ENCODE measurements around the gene PTTG1.

PTTG1 gene

GRCh38 chr5:160397492-160397891 is 24.2 kb upstream of the PTTG1 start:
- TF ChIP-seq CTCF (IDR thresholded peaks at IDR 0.05; ENCODE audit: low read length, missing control alignments) = no peak
- no peak for DNase-seq (ENCODE audit: low read depth)
- no peak overlapping the region for H3K4me3 ChIP-seq (replicated peaks; ENCODE audit: low read depth, low read length)

DNA sequence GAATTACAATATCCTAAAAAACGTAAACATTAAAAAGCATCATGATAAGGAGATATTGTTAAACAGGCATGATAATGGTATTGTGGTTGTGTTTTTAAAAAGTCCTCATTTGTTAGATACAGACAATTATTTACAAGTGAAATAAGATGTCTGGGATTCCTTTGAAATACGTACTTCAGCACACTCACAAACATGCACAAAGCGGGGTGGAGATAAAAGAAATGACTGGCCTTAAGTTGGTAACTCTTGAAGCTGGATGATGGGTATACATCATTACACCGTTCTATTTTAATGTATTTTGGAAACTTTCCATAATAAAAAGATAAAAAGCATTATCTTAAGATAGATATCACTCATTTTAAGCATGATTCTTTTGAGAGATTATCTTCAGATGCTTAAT is 22.8 kb upstream of the PTTG1 start:
- no peak for TF ChIP-seq CTCF (IDR thresholded peaks at IDR 0.05; ENCODE audit: low read length, missing control alignments)
- peak; percentile 22 for DNase-seq (ENCODE audit: low read depth)
- H3K4me3 ChIP-seq (replicated peaks; ENCODE audit: low read depth, low read length) = peak overlapping the region; percentile 74

DNA sequence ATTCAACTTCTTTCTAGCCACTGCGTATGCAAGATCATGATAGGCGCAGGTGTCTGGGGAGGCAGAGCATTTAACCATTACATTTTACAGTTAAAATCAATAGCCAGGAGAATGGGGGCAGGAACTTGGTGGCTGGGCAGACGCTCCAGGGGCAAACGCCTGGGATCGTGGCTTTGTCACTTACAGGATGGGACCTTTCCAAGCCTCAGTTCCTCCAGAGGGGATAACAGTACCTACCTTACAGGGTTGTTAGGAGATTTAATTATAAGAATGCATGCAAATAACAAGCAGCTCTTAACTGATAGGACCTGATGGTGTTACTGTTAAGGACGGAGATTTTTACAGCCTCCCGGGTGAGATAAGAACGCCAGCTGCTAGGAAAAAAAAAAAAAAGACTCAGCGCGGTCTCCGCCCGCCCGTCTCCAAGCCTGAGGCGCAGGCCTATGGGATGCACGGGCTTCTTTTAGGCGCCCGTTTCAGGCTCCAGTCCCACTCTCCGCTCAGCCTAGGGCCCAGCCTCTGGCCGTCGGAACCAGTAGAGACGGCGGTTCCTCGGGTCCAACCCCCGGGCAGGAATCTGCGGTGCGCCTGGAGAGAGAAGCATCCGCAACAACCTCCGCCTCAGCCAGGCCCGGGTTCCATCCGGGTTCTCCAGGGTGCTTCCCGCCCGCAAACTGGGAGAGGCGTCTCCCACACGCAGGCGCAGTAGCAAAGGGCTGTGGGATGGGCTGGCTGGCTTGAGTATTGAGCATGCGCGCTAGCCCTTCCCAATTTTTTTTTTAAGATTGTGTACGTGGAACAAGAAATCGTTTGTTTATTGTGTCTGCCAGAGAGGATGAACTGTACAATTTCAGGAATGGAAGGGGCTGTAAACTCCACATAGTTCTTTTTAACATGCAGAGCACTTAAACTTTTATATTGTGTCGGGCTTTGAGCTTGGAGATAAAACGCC is 22.0 kb upstream of the PTTG1 start, which contains the start of gene FAM200C:
TSS of gene FAM200C (minus strand) at position 653 of the 952 bp plus-strand sequence. CDS start 4,564 bp downstream, outside the sequence.
- no peak for TF ChIP-seq CTCF (IDR thresholded peaks at IDR 0.05; ENCODE audit: low read length, missing control alignments)
- DNase-seq (ENCODE audit: low read depth) = peak; percentile 95
- H3K4me3 ChIP-seq (replicated peaks; ENCODE audit: low read depth, low read length) = peak within 1 kb of the TSS; percentile 74

GRCh38 chr5:160418561-160419457 is 2.8 kb upstream of the PTTG1 start, which contains the start of gene SLU7:
Gene SLU7, minus strand, starts transcription at chr5:160419081. Its CDS starts 3,787 bp downstream, at chr5:160415294.
- TF ChIP-seq CTCF (IDR thresholded peaks at IDR 0.05; ENCODE audit: low read length, missing control alignments) = no peak
- DNase-seq (ENCODE audit: low read depth) = peak; percentile 97

GRCh38 chr5:160419458-160420330 is 2.0 kb upstream of the PTTG1 start:
- no peak for DNase-seq (ENCODE audit: low read depth)
- no peak for TF ChIP-seq CTCF (IDR thresholded peaks at IDR 0.05; ENCODE audit: low read length, missing control alignments)

More at GRCh38 chr5:160418561-160419457, 2.8 kb upstream of the PTTG1 start, which contains the start of gene SLU7:
- H3K4me3 ChIP-seq (replicated peaks; ENCODE audit: low read depth, low read length) = peak within 1 kb of the TSS; percentile 98

DNA sequence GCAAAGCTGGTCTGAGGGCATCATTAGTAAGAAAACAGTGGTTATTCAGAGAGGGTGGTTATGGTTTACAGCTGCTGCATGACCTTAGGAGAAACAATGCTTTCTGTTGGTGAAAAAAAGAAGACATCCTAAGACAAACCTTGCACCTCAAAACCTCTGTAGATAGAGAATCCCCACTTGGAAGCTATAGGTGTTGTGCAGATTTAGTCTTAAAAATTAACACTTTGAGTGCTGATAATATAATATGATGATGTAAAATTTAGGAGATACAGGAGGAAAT is 1.4 kb upstream of the PTTG1 start:
- TF ChIP-seq CTCF (IDR thresholded peaks at IDR 0.05; ENCODE audit: low read length, missing control alignments) = no peak
- no peak overlapping the region for H3K4me3 ChIP-seq (replicated peaks; ENCODE audit: low read depth, low read length)
- DNase-seq (ENCODE audit: low read depth) = no peak

More at GRCh38 chr5:160419458-160420330, 2.0 kb upstream of the PTTG1 start:
- H3K4me3 ChIP-seq (replicated peaks; ENCODE audit: low read depth, low read length) = peak overlapping the region; percentile 98

Data from fibroblast of pulmonary artery (primary cell).